ENCODE measurements around the gene ILF3.

Gene ILF3

GRCh38 chr19:10617409-10618121, 36.6 kb upstream of the ILF3 start:
- no peak for DNase-seq
- Histone ChIP-seq H4K5ac (ENCODE audit: low read length) (no peak overlapping the region), H3K36me3 (ENCODE audit: control insufficient read depth, insufficient read depth, low read length) (no peaks in the 10 kb centered on the region), H2AK5ac (ENCODE audit: low read length) (no peak overlapping the region), H4K8ac (ENCODE audit: low read depth, low read length) (no peak overlapping the region), H3K4ac (ENCODE audit: low read depth, low read length) (no peak overlapping the region), H3K27me3 (ENCODE audit: insufficient read depth, low read length, poor library complexity) (no peaks in the 10 kb centered on the region), H3K27ac (ENCODE audit: low read depth, low read length) (no peak overlapping the region), H2BK120ac (ENCODE audit: low read depth, low read length) (no peak overlapping the region), H3K79me2 (ENCODE audit: control insufficient read depth, insufficient read depth, low read length) (peaks cover 2% of the 10 kb centered on the region), H3K4me2 (ENCODE audit: low read length) (no peak overlapping the region), H3K18ac (ENCODE audit: low read length) (no peak overlapping the region), H3K56ac (ENCODE audit: low read length) (peak overlapping the region; percentile 46), H3K79me1 (ENCODE audit: low read length) (peaks cover 2% of the 10 kb centered on the region), H2BK15ac (replicated peaks; ENCODE audit: low read depth) (no peak overlapping the region), H3K4me3 (ENCODE audit: low read length) (no peak overlapping the region), H2BK5ac (ENCODE audit: low read length) (no peak overlapping the region), H3K4me1 (ENCODE audit: control insufficient read depth, low read depth, low read length) (peaks cover 2% of the 10 kb centered on the region), H3K9ac (ENCODE audit: low read length) (no peak overlapping the region), H3K23ac (ENCODE audit: low read length) (no peak overlapping the region)
- WGBS (ENCODE audit: extremely low coverage, insufficient coverage, low lambda C conversion rate) = no CpG with 5 or more reads among the region's 15 CpGs

- H3K56ac ChIP-seq (ENCODE audit: low read length) = no peak overlapping the region
- no peak overlapping the region for H3K18ac ChIP-seq (ENCODE audit: low read length)
- DNase-seq = no peak
- H2BK15ac ChIP-seq (replicated peaks; ENCODE audit: low read depth) = no peak overlapping the region
- H3K4me1 ChIP-seq (ENCODE audit: control insufficient read depth, low read depth, low read length) = peaks cover 2% of the 10 kb centered on the region
- no peak overlapping the region for H3K27ac ChIP-seq (ENCODE audit: low read depth, low read length)
- no peaks in the 10 kb centered on the region for H3K36me3 ChIP-seq (ENCODE audit: control insufficient read depth, insufficient read depth, low read length)
- WGBS (ENCODE audit: extremely low coverage, insufficient coverage, low lambda C conversion rate) = no CpG with 5 or more reads among the region's 8 CpGs
- no peak overlapping the region for H2AK5ac ChIP-seq (ENCODE audit: low read length)
- no peak overlapping the region for H3K9ac ChIP-seq (ENCODE audit: low read length)
- peaks cover 2% of the 10 kb centered on the region for H3K79me1 ChIP-seq (ENCODE audit: low read length)
- no peak overlapping the region for H3K23ac ChIP-seq (ENCODE audit: low read length)
- no peak overlapping the region for H2BK120ac ChIP-seq (ENCODE audit: low read depth, low read length)
- H2BK5ac ChIP-seq (ENCODE audit: low read length) = no peak overlapping the region
- H3K4ac ChIP-seq (ENCODE audit: low read depth, low read length) = no peak overlapping the region
- no peaks in the 10 kb centered on the region for H3K27me3 ChIP-seq (ENCODE audit: insufficient read depth, low read length, poor library complexity)
- no peak overlapping the region for H4K8ac ChIP-seq (ENCODE audit: low read depth, low read length)
- H4K5ac ChIP-seq (ENCODE audit: low read length) = no peak overlapping the region
- no peak overlapping the region for H3K4me2 ChIP-seq (ENCODE audit: low read length)
- no peak overlapping the region for H3K4me3 ChIP-seq (ENCODE audit: low read length)
- peaks cover 2% of the 10 kb centered on the region for H3K79me2 ChIP-seq (ENCODE audit: control insufficient read depth, insufficient read depth, low read length)
Observed at GRCh38 chr19:10618846-10619245, 35.3 kb upstream of the ILF3 start.

DNA sequence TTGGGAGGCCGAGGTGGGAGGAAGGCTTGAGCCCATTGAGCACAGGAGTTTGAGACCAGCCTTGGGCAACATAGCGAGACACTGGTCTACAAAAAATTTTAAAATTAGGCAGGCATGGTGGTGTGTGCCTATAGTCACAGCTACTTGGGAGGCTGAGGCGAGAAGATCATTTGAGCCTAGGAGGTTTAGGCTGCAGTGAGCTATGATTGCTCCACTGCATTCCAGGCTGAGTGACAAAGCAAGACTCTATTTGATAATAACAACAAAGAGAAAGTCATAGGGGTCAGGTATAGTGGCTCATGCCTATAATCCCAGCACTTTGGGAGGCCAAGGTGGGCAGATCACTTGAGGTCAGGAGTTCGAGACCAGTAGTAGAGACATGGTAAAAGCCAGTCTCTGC, 33.4 kb upstream of the ILF3 start:
- WGBS (ENCODE audit: extremely low coverage, insufficient coverage, low lambda C conversion rate) = no CpG with 5 or more reads among the region's 4 CpGs
- Histone ChIP-seq H3K36me3 (ENCODE audit: control insufficient read depth, insufficient read depth, low read length) (no peaks in the 10 kb centered on the region), H3K18ac (ENCODE audit: low read length) (no peak overlapping the region), H4K8ac (ENCODE audit: low read depth, low read length) (no peak overlapping the region), H3K79me2 (ENCODE audit: control insufficient read depth, insufficient read depth, low read length) (peaks cover 2% of the 10 kb centered on the region), H2BK120ac (ENCODE audit: low read depth, low read length) (no peak overlapping the region), H3K27me3 (ENCODE audit: insufficient read depth, low read length, poor library complexity) (no peaks in the 10 kb centered on the region), H3K23ac (ENCODE audit: low read length) (no peak overlapping the region), H3K9ac (ENCODE audit: low read length) (no peak overlapping the region), H2BK15ac (replicated peaks; ENCODE audit: low read depth) (no peak overlapping the region), H2AK5ac (ENCODE audit: low read length) (no peak overlapping the region), H2BK5ac (ENCODE audit: low read length) (no peak overlapping the region), H3K4me2 (ENCODE audit: low read length) (no peak overlapping the region), H3K4ac (ENCODE audit: low read depth, low read length) (no peak overlapping the region), H3K4me3 (ENCODE audit: low read length) (no peak overlapping the region), H4K5ac (ENCODE audit: low read length) (no peak overlapping the region), H3K56ac (ENCODE audit: low read length) (no peak overlapping the region), H3K4me1 (ENCODE audit: control insufficient read depth, low read depth, low read length) (peaks cover 2% of the 10 kb centered on the region), H3K27ac (ENCODE audit: low read depth, low read length) (no peak overlapping the region), H3K79me1 (ENCODE audit: low read length) (peaks cover 2% of the 10 kb centered on the region)
- DNase-seq = no peak

DNA sequence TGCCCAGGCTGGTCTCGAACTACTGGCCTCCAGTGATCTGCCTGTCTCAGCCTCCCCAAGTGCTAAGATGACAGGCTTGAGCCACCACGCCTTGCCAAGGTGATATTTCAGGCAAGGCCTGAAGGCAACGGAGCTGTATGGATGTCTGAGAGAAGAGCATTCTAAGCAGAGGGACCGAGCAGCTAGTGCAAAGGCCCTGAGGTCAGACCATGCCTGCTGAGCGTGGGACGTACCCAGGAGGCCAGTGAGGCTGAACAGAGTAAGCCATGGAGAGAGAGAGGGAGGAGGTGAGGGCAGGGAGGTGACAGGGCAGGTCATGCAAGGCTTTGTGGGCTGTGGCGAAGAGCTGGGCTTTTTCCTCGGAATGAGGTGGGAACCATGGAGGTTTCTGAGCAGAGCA, 32.2 kb upstream of the ILF3 start:
- Histone ChIP-seq H3K4me2 (ENCODE audit: low read length) (no peak overlapping the region), H4K8ac (ENCODE audit: low read depth, low read length) (no peak overlapping the region), H2BK15ac (replicated peaks; ENCODE audit: low read depth) (no peak overlapping the region), H2BK5ac (ENCODE audit: low read length) (no peak overlapping the region), H4K5ac (ENCODE audit: low read length) (no peak overlapping the region), H2BK120ac (ENCODE audit: low read depth, low read length) (no peak overlapping the region), H3K9ac (ENCODE audit: low read length) (no peak overlapping the region), H3K79me2 (ENCODE audit: control insufficient read depth, insufficient read depth, low read length) (peaks cover 4% of the 10 kb centered on the region), H3K4ac (ENCODE audit: low read depth, low read length) (no peak overlapping the region), H3K4me3 (ENCODE audit: low read length) (no peak overlapping the region), H3K79me1 (ENCODE audit: low read length) (peaks cover 2% of the 10 kb centered on the region), H3K36me3 (ENCODE audit: control insufficient read depth, insufficient read depth, low read length) (no peaks in the 10 kb centered on the region), H3K4me1 (ENCODE audit: control insufficient read depth, low read depth, low read length) (peaks cover 2% of the 10 kb centered on the region), H3K27ac (ENCODE audit: low read depth, low read length) (no peak overlapping the region), H3K56ac (ENCODE audit: low read length) (no peak overlapping the region), H3K27me3 (ENCODE audit: insufficient read depth, low read length, poor library complexity) (no peaks in the 10 kb centered on the region), H3K18ac (ENCODE audit: low read length) (no peak overlapping the region), H2AK5ac (ENCODE audit: low read length) (no peak overlapping the region), H3K23ac (ENCODE audit: low read length) (no peak overlapping the region)
- no CpG with 5 or more reads among the region's 8 CpGs for WGBS (ENCODE audit: extremely low coverage, insufficient coverage, low lambda C conversion rate)
- no peak for DNase-seq

- peak overlapping the region; percentile 9 for H3K27ac ChIP-seq (ENCODE audit: low read depth, low read length)
- no peak for DNase-seq
- no CpG with 5 or more reads among the region's 6 CpGs for WGBS (ENCODE audit: extremely low coverage, insufficient coverage, low lambda C conversion rate)
Observed at GRCh38 chr19:10624585-10624984, 29.6 kb upstream of the ILF3 start.

More at GRCh38 chr19:10624585-10624984, 29.6 kb upstream of the ILF3 start:
- Histone ChIP-seq H2BK5ac (ENCODE audit: low read length) (no peak overlapping the region), H3K4me2 (ENCODE audit: low read length) (no peak overlapping the region), H3K56ac (ENCODE audit: low read length) (no peak overlapping the region), H3K9ac (ENCODE audit: low read length) (no peak overlapping the region), H3K4ac (ENCODE audit: low read depth, low read length) (no peak overlapping the region), H3K27me3 (ENCODE audit: insufficient read depth, low read length, poor library complexity) (no peaks in the 10 kb centered on the region), H4K5ac (ENCODE audit: low read length) (no peak overlapping the region), H3K4me3 (ENCODE audit: low read length) (no peak overlapping the region), H3K79me2 (ENCODE audit: control insufficient read depth, insufficient read depth, low read length) (peaks cover 4% of the 10 kb centered on the region), H3K79me1 (ENCODE audit: low read length) (peaks cover 4% of the 10 kb centered on the region), H3K18ac (ENCODE audit: low read length) (no peak overlapping the region), H3K4me1 (ENCODE audit: control insufficient read depth, low read depth, low read length) (no peaks in the 10 kb centered on the region), H4K8ac (ENCODE audit: low read depth, low read length) (no peak overlapping the region), H2BK120ac (ENCODE audit: low read depth, low read length) (no peak overlapping the region), H3K23ac (ENCODE audit: low read length) (no peak overlapping the region), H3K36me3 (ENCODE audit: control insufficient read depth, insufficient read depth, low read length) (peaks cover 3% of the 10 kb centered on the region), H2AK5ac (ENCODE audit: low read length) (no peak overlapping the region), H2BK15ac (replicated peaks; ENCODE audit: low read depth) (no peak overlapping the region)
